HG02610 (cell line): ENCODE results near the gene PIERCE2.
"Not testable (repeated sequence)": the region's sequence is repeated elsewhere in the genome, so short reads cannot be mapped to it uniquely, and the experiment has no call there.

Experiments used
- ATAC-seq: cut with Tn5 transposase; IDR thresholded peaks from one replicate; pipeline ENCODE4 v1.9.1; 2021; ENCODE audit warnings: mild to moderate bottlenecking, moderate library complexity; ENCODE audit not compliant: unreplicated experiment

Gene PIERCE2, protein sequence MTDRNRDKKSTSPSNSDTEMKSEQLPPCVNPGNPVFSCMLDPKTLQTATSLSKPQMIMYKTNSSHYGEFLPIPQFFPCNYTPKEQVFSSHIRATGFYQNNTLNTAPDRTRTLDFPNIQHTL

DNA sequence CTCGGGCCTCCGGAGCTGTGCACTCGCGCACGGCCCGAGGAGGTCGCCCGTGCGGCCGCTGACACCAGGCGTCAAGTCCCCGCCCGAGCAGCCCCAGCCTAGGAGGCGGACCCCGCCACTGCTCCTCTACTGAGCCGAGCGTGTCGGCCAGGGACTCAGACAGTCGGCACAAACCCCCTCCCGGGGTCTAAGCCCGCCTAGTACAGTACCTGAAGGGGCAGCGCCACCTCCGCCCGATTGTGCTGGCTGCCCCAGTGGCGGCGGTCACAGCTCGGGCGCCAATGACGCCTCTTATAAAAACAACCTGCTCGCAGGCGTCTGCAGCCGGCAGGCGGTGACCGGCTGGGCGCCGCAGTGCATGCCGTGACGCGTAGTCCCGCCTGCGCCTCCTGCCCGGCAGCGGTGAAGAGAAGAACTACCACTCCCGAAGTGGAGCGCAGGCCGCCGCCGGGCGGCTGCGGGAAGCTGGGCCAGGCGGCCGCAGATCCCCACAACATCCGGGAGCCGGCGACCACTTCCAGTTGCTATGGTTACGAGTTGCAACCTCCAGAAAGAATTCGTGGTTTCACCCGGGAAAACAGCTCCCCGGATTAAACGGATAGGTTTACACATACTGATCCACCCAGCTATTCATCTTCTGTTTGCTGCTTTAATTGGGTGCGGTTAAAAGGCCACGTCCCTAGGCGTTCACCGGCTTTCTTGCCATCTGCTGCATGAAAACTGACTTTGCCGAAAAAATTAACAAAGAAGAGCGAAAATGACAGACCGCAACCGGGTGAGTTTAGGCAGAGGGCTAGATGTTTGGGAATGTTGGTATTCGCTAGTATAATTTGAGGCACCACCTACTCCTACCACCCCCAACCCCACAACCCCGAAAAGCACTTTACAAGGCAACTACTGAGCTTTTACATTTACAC, at the start of gene PIERCE2, which contains the start of gene CCPG1:
Gene PIERCE2 (plus strand): TSS at position 484 of the 917 bp plus-strand sequence. CDS start 274 bp downstream, at position 758.
Gene CCPG1 (minus strand): TSS at position 348 of the 917 bp plus-strand sequence. CDS start 18,935 bp downstream, outside the sequence.
- ATAC-seq = peak; percentile 97

GRCh38 chr15:55360256-55360655, 48.0 kb upstream of the PIERCE2 start:
- ATAC-seq = no peak

DNA sequence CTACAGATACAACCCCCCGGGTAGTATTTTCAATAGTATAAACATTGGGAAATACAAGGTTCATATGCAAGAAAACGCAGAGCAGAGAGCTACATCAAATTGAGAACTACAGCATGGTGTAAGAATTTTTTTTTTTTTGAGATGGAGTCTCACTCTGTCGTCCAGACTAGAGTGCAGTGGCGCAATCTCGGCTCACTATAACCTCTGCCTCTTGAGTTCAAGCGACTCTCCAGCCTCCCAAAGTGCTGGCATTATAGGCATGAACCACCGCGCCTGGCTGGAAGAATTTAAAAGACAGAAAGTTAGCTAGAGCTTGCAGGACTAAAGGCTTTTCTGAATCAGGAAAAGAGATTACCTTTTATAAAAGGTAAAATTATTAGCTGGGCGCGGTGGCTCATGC, 47.2 kb upstream of the PIERCE2 start:
- ATAC-seq = no peak

DNA sequence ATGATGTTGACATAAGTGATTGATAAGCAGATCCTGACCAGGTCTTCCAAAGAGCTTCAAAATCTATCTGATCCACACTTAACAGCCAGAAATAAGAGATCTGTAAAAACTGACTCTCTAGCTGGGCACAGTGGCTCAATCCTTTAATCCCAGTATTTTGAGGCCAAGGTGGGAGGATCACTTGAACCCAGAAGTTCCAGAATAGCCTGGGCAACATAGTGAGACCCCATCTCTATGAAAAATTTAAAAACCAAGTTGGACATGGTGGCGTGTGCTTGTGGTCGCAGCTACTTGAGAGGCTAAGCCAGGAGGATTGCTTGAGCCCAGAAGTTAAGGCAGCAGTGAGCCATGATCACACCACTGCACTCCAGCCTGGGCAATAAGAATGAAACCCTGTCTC, 45.7 kb upstream of the PIERCE2 start:
- ATAC-seq = no peak

DNA sequence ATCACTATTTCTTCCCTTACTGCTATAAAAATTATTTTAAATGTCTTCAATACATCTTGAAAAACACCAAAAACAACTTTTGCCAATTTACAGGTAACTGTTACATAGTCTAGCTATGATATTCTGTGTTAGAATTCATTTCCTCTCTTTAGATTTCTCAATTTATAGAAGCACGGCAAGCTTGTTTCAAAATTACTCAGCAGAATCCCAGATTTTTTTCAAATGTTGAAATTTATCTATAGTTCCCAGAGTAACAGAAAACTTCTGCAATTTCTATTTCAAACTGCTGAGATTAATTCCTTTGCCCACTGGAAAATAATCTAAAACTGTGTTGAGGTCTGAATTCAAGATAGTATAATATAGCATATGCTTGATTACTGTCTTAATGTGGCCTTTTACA, 41.3 kb upstream of the PIERCE2 start:
- ATAC-seq = no peak

DNA sequence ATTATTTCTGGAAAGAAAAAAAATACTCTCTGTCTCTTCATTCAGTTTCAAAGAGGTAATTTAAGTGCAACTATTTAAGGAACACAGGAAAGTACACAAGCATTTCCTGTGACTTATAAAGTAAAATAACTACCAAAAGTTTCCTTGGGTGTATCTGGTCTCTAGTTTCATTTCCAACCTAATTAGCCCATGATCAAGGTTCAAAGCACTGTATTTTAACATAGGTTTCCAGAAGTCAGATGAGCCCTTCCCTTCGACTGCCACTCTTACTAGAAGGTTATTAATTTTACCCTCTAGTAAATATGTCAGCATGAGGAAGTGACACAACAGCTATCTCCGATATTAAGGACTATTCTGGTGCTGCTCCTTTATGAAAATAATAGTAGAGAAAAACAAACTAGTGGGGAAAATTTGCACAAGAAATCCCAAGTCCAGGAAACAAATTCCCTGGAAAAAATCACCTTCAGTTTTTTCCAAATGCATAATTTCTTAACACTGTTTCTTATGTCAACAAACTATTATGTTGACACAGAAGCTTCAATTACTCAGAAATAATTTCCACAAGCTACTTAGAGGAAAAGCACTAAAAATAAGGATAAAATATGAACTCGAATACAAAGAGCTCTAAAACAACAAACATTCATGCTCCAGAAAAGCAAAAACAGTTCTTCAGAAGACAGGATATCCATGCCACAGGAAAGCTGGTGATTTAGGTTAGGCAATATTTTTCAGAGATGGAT, 35.4 kb upstream of the PIERCE2 start:
- ATAC-seq = peak; percentile 59

GRCh38 chr15:55379095-55379494, 29.2 kb upstream of the PIERCE2 start:
- ATAC-seq = no peak

- no peak for ATAC-seq
Measured at GRCh38 chr15:55381595-55381994, 26.7 kb upstream of the PIERCE2 start.

DNA sequence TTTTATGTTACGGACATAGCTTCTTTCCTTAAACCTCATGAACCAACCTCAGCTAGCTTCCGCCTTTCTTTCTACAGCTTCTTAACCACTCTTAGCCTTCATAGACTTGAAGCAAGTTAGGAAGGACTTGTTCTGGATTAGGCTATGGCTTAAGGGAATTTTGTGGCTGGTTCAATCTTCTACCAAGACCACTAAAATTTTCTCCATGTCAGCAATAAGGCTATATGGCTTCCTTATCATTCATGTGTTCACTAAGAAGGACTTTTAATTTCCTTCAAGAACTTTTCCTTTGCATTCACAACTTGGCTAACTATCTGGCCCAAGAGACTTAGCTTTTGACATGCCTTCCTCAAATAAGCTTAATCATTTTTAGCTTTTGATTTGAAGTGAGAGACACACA, 24.6 kb upstream of the PIERCE2 start:
- no peak for ATAC-seq

- ATAC-seq = no peak
Measured at GRCh38 chr15:55387027-55387426, 21.3 kb upstream of the PIERCE2 start.

DNA sequence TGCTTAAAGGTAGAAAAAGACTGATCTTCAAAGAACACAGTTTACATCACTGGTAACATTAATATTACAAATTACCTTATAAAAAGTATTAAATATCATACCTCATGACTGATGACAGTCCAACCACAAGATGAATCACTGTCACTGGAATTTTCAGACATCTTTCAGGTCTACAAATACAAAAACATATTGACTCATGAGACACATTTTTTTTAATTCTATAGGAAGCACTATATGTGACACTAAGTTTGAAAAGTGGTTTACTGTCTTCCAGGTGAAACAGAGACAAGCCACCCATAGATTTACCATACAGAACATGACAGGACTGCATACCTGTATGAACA, 19.1 kb upstream of the PIERCE2 start:
- ATAC-seq = no peak

DNA sequence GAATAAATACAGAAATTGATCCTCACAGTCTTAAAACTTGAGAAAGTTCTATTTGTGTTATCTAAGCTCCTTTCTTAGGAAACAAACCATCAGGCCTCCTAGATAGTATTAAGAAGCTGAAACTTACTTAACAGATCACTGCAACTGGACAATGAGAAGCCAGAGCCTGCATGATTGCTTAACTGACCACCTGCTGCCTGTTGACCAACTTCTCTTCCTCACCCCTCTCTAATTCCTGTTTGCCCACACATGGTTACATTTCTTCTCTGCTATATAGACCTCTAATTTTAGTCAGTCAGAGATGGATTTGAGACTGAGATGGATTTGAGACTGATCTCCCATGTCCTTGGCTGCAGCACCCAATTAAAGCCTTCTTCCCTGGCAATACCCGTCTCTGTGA, 13.6 kb upstream of the PIERCE2 start:
- ATAC-seq = no peak

DNA sequence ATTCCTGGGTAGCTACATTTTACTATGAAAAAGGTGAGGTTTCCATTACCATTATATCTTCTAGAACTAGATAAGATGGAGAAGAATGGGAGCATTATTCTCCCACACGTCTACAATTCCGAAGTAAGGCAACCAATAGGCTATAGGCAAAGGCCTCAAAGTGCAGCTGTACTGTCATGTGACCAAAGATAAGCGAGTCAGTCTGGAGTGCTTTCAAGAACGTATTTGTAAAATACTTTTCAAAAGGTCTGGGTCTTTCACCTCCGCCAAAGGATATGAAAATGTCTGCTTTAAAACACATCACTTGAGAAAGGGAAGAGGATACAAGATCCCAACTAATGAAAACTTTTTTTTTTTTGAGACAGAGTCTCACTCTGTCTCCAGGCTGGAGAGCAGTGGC, 10.1 kb upstream of the PIERCE2 start:
- ATAC-seq = no peak

DNA sequence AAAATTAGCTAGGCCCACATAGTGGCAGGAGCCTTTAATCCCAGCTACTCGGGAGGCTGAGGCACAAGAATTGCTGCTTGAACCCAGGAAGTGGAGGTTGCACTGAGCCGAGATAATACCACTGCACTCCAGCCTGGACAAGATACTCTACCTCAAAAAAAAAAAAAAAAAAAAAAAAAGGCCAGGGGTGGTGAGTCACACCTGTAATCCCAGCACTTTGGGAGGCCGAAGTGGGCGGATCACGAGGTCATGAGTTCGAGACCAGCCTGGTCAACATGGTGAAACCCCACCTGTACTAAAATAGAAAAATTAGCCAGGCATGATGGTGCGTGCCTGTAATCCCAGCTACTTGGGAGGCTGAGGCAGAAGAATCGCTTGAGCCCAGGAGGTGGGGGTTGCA, 8.2 kb upstream of the PIERCE2 start:
- ATAC-seq = not testable (repeated sequence)

- ATAC-seq = no peak
Measured at GRCh38 chr15:55401786-55402246, 6.5 kb upstream of the PIERCE2 start.

- no peak for ATAC-seq
Measured at GRCh38 chr15:55402707-55403106, 5.6 kb upstream of the PIERCE2 start.

DNA sequence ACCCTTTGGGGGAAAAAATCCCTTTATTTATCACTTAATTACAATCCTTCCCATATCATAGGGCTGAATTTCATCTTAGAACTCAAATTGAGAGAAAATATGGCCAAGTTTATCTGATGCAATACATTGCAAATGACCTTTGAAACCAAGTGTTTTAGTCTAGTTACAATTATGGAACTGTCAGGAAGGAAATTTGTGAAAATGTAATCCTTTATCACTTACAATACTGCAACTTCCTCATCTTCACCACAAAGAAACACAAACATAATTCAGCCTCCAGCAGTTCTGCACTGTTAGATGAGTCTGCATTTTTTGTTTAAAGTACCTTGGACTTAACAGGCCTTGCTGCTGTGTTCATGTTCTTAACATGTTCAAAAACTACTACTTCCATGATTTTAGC, 4.8 kb upstream of the PIERCE2 start:
- ATAC-seq = no peak

- no peak for ATAC-seq
Measured at GRCh38 chr15:55407498-55408011, 740 bp upstream of the PIERCE2 start.

GRCh38 chr15:55408976-55409375, 681 bp downstream of the PIERCE2 start:
- not testable (repeated sequence) for ATAC-seq

- not testable (repeated sequence) for ATAC-seq
Measured at GRCh38 chr15:55417678-55418077, 9.4 kb downstream of the PIERCE2 start.

DNA sequence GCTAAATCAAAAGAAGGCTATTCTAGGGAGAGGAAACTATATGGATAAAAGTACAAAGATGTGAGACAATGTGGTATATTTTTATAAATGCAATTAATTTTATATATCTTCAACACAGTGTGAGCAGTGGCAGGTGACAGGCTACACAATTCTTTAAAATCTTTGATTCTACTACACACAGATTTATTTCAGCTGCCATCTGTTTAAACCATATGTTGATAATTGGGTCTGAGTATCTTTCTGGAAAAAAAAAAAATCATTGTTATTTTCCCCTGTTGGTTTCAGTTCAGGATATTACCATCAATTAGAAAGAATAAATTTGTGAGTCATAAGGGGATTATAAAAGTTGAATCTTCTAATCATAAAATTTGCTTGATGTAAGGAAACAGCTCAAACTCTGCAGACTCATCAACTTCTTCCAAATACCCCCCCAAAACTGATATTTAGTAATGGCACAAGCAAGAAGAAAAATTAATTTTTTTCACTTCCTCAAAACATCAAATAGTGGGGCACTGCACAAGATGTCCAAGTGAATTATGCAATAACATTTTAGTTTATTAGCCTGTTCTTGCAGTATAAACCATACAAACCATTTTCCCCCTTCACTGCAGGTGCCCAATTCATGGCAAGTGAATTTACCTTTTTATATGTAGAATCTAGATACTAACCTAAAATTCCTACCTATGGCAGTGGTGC, 12.0 kb downstream of the PIERCE2 start:
- ATAC-seq = no peak
